Fibroblast of the aortic adventitia (primary cell): ENCODE measurements around the gene CCDC12. TPM values are rescaled to one million over a fixed set of nuclear protein-coding genes. Genes with fewer than 3 reads are reported as not detected.

Experiments
- DNase-seq: peaks from one replicate; pipeline ENCODE4 v3.0.0-alpha.2; 2010; ENCODE audit warnings: low read depth
- H3K4me3 ChIP-seq: 2 replicates; pipeline ENCODE4 v1.5.1; 2011; ENCODE audit warnings: low read depth, mild to moderate bottlenecking, control low read depth, low read length, moderate library complexity
- total RNA-seq: library from RNA; depleted of rRNA; stranded (reverse); fragments of >200 nt; gene quantifications from 2 replicates; pipeline ENCODE4 v1.2.3, GENCODE V29; 2012; ENCODE audit warnings: low replicate concordance
- TF ChIP-seq, protein P1 (sequence below): IDR thresholded peaks from 2 replicates; pipeline ENCODE4 v1.5.1; 2011; ENCODE audit warnings: mild to moderate bottlenecking, low read length, control low read depth, inconsistent platforms; ENCODE audit not compliant: insufficient read depth

The CCDC12 gene
- total RNA-seq, 1 donor, result 21.6 TPM

DNA sequence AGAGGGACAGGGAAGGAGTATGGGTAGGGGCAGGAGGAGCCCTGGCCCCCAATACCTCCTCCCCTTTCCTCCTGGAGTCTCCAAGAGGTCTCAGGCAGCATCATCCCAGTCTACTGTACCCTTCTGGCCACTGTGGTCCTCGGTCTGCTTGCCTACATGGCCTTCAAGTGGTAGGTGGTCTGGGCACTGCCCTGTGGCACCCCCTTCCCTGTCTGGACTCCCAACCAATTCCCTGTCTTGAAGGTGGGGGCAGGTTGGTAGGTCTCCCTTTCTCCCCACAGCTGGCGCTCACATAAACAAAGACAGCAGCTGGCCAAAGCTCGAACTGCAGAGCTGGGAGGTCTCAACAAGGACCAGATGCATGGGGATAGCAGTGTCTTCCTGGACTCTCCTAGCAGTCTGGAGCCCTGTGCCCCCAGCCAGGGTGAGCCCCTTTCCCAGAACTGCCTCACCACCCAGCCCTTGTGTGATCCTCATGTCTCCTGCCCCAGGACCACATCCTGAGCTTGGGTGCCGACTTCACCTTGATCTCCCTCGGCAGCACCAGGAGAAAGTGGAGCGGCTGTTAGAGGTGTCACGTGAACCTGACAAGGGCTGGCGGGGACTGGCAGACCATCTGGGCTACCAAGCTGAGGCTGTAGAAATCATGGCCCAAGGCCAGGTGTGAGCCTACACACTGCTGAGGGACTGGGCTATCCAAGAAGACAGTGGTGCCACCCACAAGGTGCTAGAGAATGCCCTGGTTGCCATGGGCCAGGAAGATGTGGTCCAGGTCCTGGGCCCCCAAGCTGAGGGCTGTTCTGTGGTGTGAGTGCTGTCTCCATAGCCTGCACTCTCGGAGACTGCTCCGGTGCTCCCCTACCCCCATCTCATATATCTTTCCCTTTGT lies 36.0 kb upstream of the CCDC12 start:
- no peak overlapping the region for H3K4me3 ChIP-seq
- TF ChIP-seq, protein P1, sequence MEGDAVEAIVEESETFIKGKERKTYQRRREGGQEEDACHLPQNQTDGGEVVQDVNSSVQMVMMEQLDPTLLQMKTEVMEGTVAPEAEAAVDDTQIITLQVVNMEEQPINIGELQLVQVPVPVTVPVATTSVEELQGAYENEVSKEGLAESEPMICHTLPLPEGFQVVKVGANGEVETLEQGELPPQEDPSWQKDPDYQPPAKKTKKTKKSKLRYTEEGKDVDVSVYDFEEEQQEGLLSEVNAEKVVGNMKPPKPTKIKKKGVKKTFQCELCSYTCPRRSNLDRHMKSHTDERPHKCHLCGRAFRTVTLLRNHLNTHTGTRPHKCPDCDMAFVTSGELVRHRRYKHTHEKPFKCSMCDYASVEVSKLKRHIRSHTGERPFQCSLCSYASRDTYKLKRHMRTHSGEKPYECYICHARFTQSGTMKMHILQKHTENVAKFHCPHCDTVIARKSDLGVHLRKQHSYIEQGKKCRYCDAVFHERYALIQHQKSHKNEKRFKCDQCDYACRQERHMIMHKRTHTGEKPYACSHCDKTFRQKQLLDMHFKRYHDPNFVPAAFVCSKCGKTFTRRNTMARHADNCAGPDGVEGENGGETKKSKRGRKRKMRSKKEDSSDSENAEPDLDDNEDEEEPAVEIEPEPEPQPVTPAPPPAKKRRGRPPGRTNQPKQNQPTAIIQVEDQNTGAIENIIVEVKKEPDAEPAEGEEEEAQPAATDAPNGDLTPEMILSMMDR, result no peak
- DNase-seq, result no peak

DNA sequence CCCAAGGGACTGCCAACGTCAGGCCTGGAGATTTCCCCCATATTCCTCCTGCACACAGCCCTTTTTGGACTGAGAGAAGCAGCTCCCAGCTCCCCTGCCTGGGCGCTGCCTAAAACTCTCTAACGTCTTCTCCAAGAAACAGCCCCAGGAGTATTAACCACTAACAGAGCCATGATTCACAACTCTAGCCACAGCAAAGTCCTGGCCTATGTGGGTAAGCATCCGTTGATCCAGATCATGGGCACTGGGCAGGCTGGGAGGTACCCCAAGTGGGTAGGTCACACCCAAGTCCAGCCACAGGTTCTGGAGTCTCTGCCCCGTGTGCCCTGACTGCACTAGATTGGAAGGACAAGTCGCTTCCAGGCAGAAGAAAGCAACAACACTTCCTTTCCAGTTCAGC lies 34.8 kb upstream of the CCDC12 start:
- TF ChIP-seq, protein P1, result no peak

DNA sequence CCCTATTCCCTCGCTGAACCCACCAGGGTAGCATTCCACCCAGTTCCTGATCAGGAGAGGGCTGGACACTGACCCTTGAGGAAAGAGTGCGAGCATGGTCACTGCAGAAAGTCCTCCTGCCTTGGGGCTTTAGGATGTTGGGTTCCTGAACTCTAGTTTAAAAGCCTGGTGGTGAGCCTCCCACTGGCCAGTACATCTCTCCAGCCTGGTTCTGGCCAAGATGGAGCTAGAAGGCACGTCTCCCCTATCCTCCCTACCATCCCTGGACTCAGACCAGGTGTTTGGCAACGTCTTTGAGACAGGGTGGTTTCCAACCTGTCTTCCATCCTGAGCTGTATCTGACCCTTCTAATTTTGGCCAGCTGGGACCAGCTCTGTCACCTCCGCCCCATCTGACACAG lies 34.4 kb upstream of the CCDC12 start:
- TF ChIP-seq, protein P1, result no peak
- H3K4me3 ChIP-seq, result no peak overlapping the region
- no peak for DNase-seq

More for the DNA sequence above, 34.8 kb upstream of the CCDC12 start:
- DNase-seq, result no peak
- no peak overlapping the region for H3K4me3 ChIP-seq

GRCh38 chr3:47010111-47010712 lies 33.7 kb upstream of the CCDC12 start:
- H3K4me3 ChIP-seq, result peak overlapping the region; percentile 68
- TF ChIP-seq, protein P1, result no peak
- no peak for DNase-seq

- peak; percentile 88 for DNase-seq
- peak overlapping the region; percentile 68 for H3K4me3 ChIP-seq
- TF ChIP-seq, protein P1, result no peak
These were observed 32.9 kb upstream of the CCDC12 start for GRCh38 chr3:47009225-47010110.

DNA sequence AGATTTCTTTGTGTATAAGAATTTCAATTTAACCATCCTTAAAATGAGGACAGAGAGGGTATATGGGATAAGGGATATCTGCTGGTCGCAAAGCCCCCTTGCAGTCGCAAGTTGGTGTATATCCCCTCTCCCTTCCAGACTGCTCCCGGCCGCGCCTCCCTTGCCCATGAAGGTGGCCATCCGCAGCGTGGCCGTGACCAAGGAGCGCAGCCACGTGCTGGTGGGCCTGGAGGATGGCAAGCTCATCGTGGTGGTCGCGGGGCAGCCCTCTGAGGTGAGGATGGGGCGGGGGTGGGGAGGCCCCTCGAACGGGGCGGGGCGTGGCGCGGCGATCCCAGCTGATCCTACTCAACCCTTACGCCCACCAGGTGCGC lies 32.3 kb upstream of the CCDC12 start:
- DNase-seq, result no peak
- TF ChIP-seq, protein P1, result no peak
- peak overlapping the region; percentile 68 for H3K4me3 ChIP-seq
